Liver (tissue), 9 donors: Measurements from ENCODE around the gene ACAD8. TPM values are rescaled to one million over a fixed set of nuclear protein-coding genes. Genes with fewer than 3 reads are reported as not detected.

Source experiments
- DNase-seq: peaks from one replicate; pipeline ENCODE4 v3.0.0-alpha.2; 2017; ENCODE audit warnings: low spot score
- H3K27ac ChIP-seq, 2 donors: one replicate each; pipeline ENCODE4 v1.7.0; 2013; ENCODE audit warnings: inconsistent platforms in 2 of 2, low read length in 2 of 2, control low read depth in 1 of 2, low read depth in 1 of 2, mild to moderate bottlenecking in 1 of 2
- H3K27me3 ChIP-seq, 4 donors: one replicate each; pipeline versions ENCODE4 v1.6.1 to v1.7.0; 2013; ENCODE audit warnings: low read length in 3 of 4, inconsistent platforms in 1 of 4, mild to moderate bottlenecking in 1 of 4, moderate library complexity in 1 of 4; ENCODE audit not compliant: control insufficient read depth in 4 of 4, insufficient read depth in 4 of 4
- H3K36me3 ChIP-seq, 4 donors: one replicate each; pipeline versions ENCODE4 v1.6.1 to v1.7.0; 2013; ENCODE audit warnings: low read length in 3 of 4, mild to moderate bottlenecking in 3 of 4, low read depth in 1 of 4, moderate library complexity in 1 of 4; ENCODE audit not compliant: control insufficient read depth in 4 of 4, insufficient read depth in 3 of 4
- H3K4me1 ChIP-seq, 4 donors: one replicate each; pipeline versions ENCODE4 v1.6.1 to v1.7.0; 2013; ENCODE audit warnings: low read length in 3 of 4, mild to moderate bottlenecking in 3 of 4, moderate library complexity in 1 of 4; ENCODE audit not compliant: control insufficient read depth in 4 of 4, insufficient read depth in 4 of 4
- H3K4me3 ChIP-seq, 3 donors: one replicate each; pipeline versions ENCODE4 v1.6.1 to v1.7.0; 2013; ENCODE audit warnings: low read length in 3 of 3, control low read depth in 1 of 3, low read depth in 1 of 3, mild to moderate bottlenecking in 1 of 3
- H3K9ac ChIP-seq, 2 donors: one replicate each; pipeline ENCODE4 v1.7.0; 2013; ENCODE audit warnings: low read length in 2 of 2, mild to moderate bottlenecking in 2 of 2, moderate library complexity in 2 of 2, control low read depth in 1 of 2, low read depth in 1 of 2
- H3K9me3 ChIP-seq, 4 donors: one replicate each; pipeline versions ENCODE4 v1.6.1 to v1.7.0; 2013; ENCODE audit warnings: low read length in 3 of 4; ENCODE audit not compliant: control insufficient read depth in 4 of 4
- ATF3 ChIP-seq: IDR thresholded peaks from 2 replicates; pipeline ENCODE4 v1.6.1; 2016; ENCODE audit warnings: antibody characterized with exemption
- CTCF ChIP-seq: fragments of 150-350 bp; IDR thresholded peaks from 2 replicates; pipeline ENCODE4 v1.5.1; 2017; ENCODE audit warnings: improper control_type of control experiment, low read depth, low read length; ENCODE audit not compliant: missing input control
- EGR1 ChIP-seq, 2 donors: IDR thresholded peaks; 2 replicates each; pipeline ENCODE4 v1.6.1; 2016 to 2018; ENCODE audit warnings: antibody characterized with exemption in 2 of 2, low read depth in 2 of 2
- FOXA1 ChIP-seq: IDR thresholded peaks from 2 replicates; pipeline ENCODE4 v1.6.1; 2016; ENCODE audit warnings: antibody characterized with exemption
- FOXA2 ChIP-seq: IDR thresholded peaks from 2 replicates; pipeline ENCODE4 v1.6.1; 2016; ENCODE audit warnings: antibody characterized with exemption
- GABPA ChIP-seq, 2 donors: IDR thresholded peaks in 1 of 2; conservative IDR thresholded peaks in 1 of 2; 2 replicates each; pipeline ENCODE4 v1.6.1; 2016; ENCODE audit warnings: antibody characterized with exemption in 2 of 2, mild to moderate bottlenecking in 1 of 2, moderate library complexity in 1 of 2
- HNF4A ChIP-seq, 2 donors: conservative IDR thresholded peaks; 2 replicates each; pipeline ENCODE4 v1.6.1; 2016; ENCODE audit warnings: antibody characterized with exemption in 2 of 2, mild to moderate bottlenecking in 2 of 2
- HNF4G ChIP-seq: IDR thresholded peaks from 2 replicates; pipeline ENCODE4 v1.6.1; 2016; ENCODE audit warnings: antibody characterized with exemption
- JUND ChIP-seq, 2 donors: IDR thresholded peaks; 2 replicates each; pipeline ENCODE4 v1.6.1; 2016; ENCODE audit warnings: antibody characterized with exemption in 2 of 2
- MAX ChIP-seq: IDR thresholded peaks from 2 replicates; pipeline ENCODE4 v1.6.1; 2016; ENCODE audit warnings: antibody characterized with exemption
- NR2F2 ChIP-seq: IDR thresholded peaks from 2 replicates; pipeline ENCODE4 v1.6.1; 2016; ENCODE audit warnings: antibody characterized with exemption
- RAD21 ChIP-seq, 2 donors: IDR thresholded peaks; 2 replicates each; pipeline ENCODE4 v1.6.1; 2016; ENCODE audit warnings: antibody characterized with exemption in 2 of 2, mild to moderate bottlenecking in 2 of 2
- REST ChIP-seq: IDR thresholded peaks from 2 replicates; pipeline ENCODE4 v1.6.1; 2016; ENCODE audit warnings: antibody characterized with exemption, mild to moderate bottlenecking
- RXRA ChIP-seq, 2 donors: IDR thresholded peaks; 2 replicates each; pipeline ENCODE4 v1.6.1; 2017 to 2018; ENCODE audit warnings: antibody characterized with exemption in 2 of 2, mild to moderate bottlenecking in 1 of 2
- SP1 ChIP-seq: IDR thresholded peaks from 2 replicates; pipeline ENCODE4 v1.6.1; 2018; ENCODE audit warnings: antibody characterized with exemption, mild to moderate bottlenecking
- TAF1 ChIP-seq: conservative IDR thresholded peaks from 2 replicates; pipeline ENCODE4 v1.6.1; 2016; ENCODE audit warnings: antibody characterized with exemption, mild to moderate bottlenecking
- YY1 ChIP-seq: IDR thresholded peaks from 2 replicates; pipeline ENCODE4 v1.6.1; 2016; ENCODE audit warnings: antibody characterized with exemption, mild to moderate bottlenecking
- ZBTB33 ChIP-seq: IDR thresholded peaks from 2 replicates; pipeline ENCODE4 v1.6.1; 2016; ENCODE audit warnings: antibody characterized with exemption
- WGBS: extraction: QIAGEN DNeasy Blood & Tissue Kit; methylation state at CpG from one replicate; pipeline ENCODE4 v1.1.7; 2013; 5-methylcytosine and 5-hydroxymethylcytosine counted together
- polyA plus RNA-seq, 2 donors: library from polyadenylated mRNA; stranded (reverse) in 1 of 2; unstranded in 1 of 2; fragments of 200-250 nt in 1 of 2; fragments of >200 nt in 1 of 2; fragmentation: Nextera tagmentation in 1 of 2; extraction: Ambion mirVana in 1 of 2; gene quantifications; one replicate each; pipeline versions ENCODE4 v1.2.1 to v1.2.3, GENCODE V29; 2013 to 2015
- total RNA-seq, 2 donors: library from RNA; depleted of rRNA; stranded (reverse); fragments of >200 nt; gene quantifications; one replicate each; pipeline ENCODE4 v1.2.3, GENCODE V29; 2014
- donor health status: healthy.
- donor health status: healthy.
- donor health status: healthy.
- donor health status: healthy.
- donor health status: healthy.

Gene ACAD8
- total and polyA plus RNA-seq, 4 donors = 14.1 to 32.2 (median 27.1) TPM

- no peaks in the 10 kb centered on the region for H3K4me1 ChIP-seq
- peaks cover 0 to 10% (median 5%) of the 10 kb centered on the region in 4 donors for H3K9me3 ChIP-seq
- H3K27me3 ChIP-seq = no peaks in the 10 kb centered on the region
- WGBS = 92% methylated on average over 10 of the region's 10 CpGs
- DNase-seq = no peak
- no peaks in the 10 kb centered on the region for H3K36me3 ChIP-seq
- no peak overlapping the region for H3K4me3 ChIP-seq
- H3K9ac ChIP-seq = no peak overlapping the region
- H3K27ac ChIP-seq = no peak overlapping the region
- TF ChIP-seq JUND (IDR thresholded peaks at IDR 0.05) (no peak), YY1 (no peak), EGR1 (IDR thresholded peaks at IDR 0.05; ENCODE audit: low read depth in 2 of 2) (no peak), GABPA (IDR thresholded peaks at IDR 0.05 in 1 of 2, conservative IDR thresholded peaks at IDR 0.05 in 1 of 2) (no peak), CTCF (no peak), MAX (no peak), SP1 (no peak), HNF4A (conservative IDR thresholded peaks at IDR 0.05) (no peak), NR2F2 (no peak), RXRA (IDR thresholded peaks at IDR 0.05) (no peak), HNF4G (no peak), REST (no peak), RAD21 (IDR thresholded peaks at IDR 0.05) (no peak), FOXA2 (no peak), ZBTB33 (no peak), ATF3 (no peak), TAF1 (no peak), FOXA1 (no peak)
These were observed 60.0 kb downstream of the ACAD8 start for GRCh38 chr11:134313379-134313778.
